ENCODE results near the gene ZNF750.

DNA sequence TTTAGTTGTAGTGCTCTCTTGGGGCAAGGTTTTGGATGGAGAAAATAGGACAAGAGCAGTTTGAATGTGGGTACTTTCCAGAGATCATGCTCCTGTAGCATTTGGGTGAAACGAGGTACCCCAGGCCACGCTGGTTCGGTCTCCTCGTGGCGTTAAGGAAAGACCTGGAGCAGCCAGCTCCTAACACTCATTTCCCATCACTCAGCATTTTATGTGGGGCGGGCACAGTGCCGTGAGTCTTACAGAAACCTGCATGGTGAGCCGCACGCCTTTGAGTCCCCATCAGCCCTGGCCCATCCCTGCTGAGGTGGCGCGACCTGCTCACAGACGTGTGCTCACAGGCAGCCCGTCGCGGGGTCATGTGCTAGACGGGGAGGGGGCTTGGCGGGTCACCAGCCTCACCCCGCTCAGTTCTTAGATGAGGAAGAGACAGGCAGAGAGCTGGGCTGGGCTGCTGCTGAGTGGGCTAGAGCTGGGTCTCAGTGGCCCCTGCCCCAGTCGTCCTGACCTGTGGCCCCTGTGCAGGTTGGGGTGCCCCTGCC lies 50.7 kb downstream of the ZNF750 start:
- TF ChIP-seq, protein P1, sequence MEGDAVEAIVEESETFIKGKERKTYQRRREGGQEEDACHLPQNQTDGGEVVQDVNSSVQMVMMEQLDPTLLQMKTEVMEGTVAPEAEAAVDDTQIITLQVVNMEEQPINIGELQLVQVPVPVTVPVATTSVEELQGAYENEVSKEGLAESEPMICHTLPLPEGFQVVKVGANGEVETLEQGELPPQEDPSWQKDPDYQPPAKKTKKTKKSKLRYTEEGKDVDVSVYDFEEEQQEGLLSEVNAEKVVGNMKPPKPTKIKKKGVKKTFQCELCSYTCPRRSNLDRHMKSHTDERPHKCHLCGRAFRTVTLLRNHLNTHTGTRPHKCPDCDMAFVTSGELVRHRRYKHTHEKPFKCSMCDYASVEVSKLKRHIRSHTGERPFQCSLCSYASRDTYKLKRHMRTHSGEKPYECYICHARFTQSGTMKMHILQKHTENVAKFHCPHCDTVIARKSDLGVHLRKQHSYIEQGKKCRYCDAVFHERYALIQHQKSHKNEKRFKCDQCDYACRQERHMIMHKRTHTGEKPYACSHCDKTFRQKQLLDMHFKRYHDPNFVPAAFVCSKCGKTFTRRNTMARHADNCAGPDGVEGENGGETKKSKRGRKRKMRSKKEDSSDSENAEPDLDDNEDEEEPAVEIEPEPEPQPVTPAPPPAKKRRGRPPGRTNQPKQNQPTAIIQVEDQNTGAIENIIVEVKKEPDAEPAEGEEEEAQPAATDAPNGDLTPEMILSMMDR (conservative IDR thresholded peaks at IDR 0.05; ENCODE audit: low read depth in 2 of 2), result no peak
- no peak for TF ChIP-seq POLR2AphosphoS5 (IDR thresholded peaks at IDR 0.05; ENCODE audit: low read depth)
- TF ChIP-seq JUNB (IDR thresholded peaks at IDR 0.05; ENCODE audit: unreplicated experiment), result no peak
- TF ChIP-seq EZH2 (IDR thresholded peaks at IDR 0.05; ENCODE audit: low read depth, unreplicated experiment), result no peak
- TF ChIP-seq, protein P2, sequence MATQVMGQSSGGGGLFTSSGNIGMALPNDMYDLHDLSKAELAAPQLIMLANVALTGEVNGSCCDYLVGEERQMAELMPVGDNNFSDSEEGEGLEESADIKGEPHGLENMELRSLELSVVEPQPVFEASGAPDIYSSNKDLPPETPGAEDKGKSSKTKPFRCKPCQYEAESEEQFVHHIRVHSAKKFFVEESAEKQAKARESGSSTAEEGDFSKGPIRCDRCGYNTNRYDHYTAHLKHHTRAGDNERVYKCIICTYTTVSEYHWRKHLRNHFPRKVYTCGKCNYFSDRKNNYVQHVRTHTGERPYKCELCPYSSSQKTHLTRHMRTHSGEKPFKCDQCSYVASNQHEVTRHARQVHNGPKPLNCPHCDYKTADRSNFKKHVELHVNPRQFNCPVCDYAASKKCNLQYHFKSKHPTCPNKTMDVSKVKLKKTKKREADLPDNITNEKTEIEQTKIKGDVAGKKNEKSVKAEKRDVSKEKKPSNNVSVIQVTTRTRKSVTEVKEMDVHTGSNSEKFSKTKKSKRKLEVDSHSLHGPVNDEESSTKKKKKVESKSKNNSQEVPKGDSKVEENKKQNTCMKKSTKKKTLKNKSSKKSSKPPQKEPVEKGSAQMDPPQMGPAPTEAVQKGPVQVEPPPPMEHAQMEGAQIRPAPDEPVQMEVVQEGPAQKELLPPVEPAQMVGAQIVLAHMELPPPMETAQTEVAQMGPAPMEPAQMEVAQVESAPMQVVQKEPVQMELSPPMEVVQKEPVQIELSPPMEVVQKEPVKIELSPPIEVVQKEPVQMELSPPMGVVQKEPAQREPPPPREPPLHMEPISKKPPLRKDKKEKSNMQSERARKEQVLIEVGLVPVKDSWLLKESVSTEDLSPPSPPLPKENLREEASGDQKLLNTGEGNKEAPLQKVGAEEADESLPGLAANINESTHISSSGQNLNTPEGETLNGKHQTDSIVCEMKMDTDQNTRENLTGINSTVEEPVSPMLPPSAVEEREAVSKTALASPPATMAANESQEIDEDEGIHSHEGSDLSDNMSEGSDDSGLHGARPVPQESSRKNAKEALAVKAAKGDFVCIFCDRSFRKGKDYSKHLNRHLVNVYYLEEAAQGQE (IDR thresholded peaks at IDR 0.05; ENCODE audit: unreplicated experiment), result no peak
- no peak for TF ChIP-seq ZNF114 (CRISPR knock-in tag; IDR thresholded peaks at IDR 0.05)
- no peak for TF ChIP-seq CREB1 (CRISPR knock-in tag; IDR thresholded peaks at IDR 0.05; ENCODE audit: low read depth)
- no peak for TF ChIP-seq EZH2phosphoT487 (IDR thresholded peaks at IDR 0.05; ENCODE audit: unreplicated experiment)
- TF ChIP-seq, protein P3, sequence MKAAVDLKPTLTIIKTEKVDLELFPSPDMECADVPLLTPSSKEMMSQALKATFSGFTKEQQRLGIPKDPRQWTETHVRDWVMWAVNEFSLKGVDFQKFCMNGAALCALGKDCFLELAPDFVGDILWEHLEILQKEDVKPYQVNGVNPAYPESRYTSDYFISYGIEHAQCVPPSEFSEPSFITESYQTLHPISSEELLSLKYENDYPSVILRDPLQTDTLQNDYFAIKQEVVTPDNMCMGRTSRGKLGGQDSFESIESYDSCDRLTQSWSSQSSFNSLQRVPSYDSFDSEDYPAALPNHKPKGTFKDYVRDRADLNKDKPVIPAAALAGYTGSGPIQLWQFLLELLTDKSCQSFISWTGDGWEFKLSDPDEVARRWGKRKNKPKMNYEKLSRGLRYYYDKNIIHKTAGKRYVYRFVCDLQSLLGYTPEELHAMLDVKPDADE (IDR thresholded peaks at IDR 0.05), result no peak
- TF ChIP-seq STAT1 (IDR thresholded peaks at IDR 0.05; ENCODE audit: unreplicated experiment), result no peak

All from GM23338 (cell line).